Measurements from ENCODE around the gene OMG.
A peak's percentile ranks its signal among the peaks of the same experiment; 100 is the strongest.
"Not testable (repeated sequence)": the region's sequence is repeated elsewhere in the genome, so short reads cannot be mapped to it uniquely, and the experiment has no call there.

The OMG gene, protein sequence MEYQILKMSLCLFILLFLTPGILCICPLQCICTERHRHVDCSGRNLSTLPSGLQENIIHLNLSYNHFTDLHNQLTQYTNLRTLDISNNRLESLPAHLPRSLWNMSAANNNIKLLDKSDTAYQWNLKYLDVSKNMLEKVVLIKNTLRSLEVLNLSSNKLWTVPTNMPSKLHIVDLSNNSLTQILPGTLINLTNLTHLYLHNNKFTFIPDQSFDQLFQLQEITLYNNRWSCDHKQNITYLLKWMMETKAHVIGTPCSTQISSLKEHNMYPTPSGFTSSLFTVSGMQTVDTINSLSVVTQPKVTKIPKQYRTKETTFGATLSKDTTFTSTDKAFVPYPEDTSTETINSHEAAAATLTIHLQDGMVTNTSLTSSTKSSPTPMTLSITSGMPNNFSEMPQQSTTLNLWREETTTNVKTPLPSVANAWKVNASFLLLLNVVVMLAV

DNA sequence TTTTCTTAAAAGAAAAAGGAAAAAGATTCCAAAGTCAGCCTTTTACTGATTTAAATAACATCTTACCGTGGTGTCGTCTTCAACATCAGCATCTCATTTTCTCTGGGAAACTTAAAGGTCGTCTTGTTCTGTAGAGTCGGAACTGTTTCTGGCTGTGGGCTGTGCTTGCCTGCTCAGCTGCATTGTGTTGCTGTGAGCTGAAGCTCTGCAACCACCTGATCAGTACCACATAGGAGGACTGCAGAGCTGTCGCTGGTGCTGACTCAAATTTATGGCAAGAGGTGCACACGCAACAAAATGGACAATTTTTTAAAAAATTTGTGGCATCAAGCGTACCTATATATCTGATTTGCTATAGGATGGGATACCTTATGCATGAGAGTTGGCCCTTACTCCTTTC lies at the start of gene OMG:
OMG (minus strand) TSS at position 150 of the 400 bp plus-strand sequence. CDS start 908 bp downstream, outside the sequence.
- ChIA-PET CTCF (no interaction called here), POLR2A (no interaction called here)
- TF ChIP-seq, protein P1, sequence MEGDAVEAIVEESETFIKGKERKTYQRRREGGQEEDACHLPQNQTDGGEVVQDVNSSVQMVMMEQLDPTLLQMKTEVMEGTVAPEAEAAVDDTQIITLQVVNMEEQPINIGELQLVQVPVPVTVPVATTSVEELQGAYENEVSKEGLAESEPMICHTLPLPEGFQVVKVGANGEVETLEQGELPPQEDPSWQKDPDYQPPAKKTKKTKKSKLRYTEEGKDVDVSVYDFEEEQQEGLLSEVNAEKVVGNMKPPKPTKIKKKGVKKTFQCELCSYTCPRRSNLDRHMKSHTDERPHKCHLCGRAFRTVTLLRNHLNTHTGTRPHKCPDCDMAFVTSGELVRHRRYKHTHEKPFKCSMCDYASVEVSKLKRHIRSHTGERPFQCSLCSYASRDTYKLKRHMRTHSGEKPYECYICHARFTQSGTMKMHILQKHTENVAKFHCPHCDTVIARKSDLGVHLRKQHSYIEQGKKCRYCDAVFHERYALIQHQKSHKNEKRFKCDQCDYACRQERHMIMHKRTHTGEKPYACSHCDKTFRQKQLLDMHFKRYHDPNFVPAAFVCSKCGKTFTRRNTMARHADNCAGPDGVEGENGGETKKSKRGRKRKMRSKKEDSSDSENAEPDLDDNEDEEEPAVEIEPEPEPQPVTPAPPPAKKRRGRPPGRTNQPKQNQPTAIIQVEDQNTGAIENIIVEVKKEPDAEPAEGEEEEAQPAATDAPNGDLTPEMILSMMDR (IDR thresholded peaks at IDR 0.05; ENCODE audit: insufficient read depth, low read length, missing control alignments), result no peak
- DNase-seq (ENCODE audit: low read depth, low spot score), result no peak
- H3K4me3 ChIP-seq (ENCODE audit: low read depth, low read length), result no peak within 1 kb of the TSS

GRCh38 chr17:31345191-31345747 lies 48.2 kb upstream of the OMG start:
- DNase-seq (ENCODE audit: low read depth, low spot score); H3K4me3 ChIP-seq (ENCODE audit: low read depth, low read length); POLR2A ChIA-PET; CTCF ChIA-PET: not testable (repeated sequence)

DNA sequence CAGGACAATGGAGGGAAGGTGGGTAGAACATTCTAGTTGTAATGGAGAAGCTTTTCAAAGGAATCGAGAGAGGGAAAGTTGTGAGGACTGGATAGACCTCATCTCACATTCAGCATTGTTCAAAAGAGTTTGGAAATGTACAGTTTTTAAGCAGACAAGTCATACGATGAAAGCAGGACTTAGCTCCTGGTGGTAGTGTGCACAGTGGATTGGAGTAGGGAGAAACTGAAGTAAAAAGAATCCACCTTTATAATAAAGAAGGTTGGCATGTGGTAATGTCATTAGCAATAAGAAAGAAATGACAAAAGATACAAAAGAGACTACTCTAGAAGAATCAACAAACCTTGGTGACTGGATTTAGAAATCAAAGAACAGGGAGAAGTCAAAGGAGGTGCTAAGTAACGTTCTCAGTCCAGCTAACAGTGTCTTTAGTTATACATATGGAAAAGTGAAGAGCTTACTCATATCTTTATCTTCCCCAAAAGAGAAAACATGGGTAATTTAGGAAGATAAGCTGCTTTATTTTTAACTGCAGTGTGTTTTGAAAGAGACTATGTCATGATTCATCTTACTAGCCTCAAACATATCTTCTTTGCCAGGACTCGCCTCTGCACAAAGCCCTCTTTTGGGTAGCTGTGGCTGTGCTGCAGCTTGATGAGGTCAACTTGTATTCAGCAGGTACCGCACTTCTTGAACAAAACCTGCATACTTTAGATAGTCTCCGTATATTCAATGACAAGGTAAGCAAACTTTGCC lies 43.0 kb upstream of the OMG start:
- peak; percentile 49 for DNase-seq (ENCODE audit: low read depth, low spot score)
- TF ChIP-seq, protein P1 (IDR thresholded peaks at IDR 0.05; ENCODE audit: insufficient read depth, low read length, missing control alignments), result no peak
- ChIA-PET POLR2A (interaction anchor here (0.7 kb wide), 1 partner anchor 175 kb away, joined by 3 read pairs; no protein-coding TSS in a partner anchor), CTCF (interaction anchor here (0.6 to 1.5 kb wide), 10 partner anchors 9 to 805 kb away, joined by 3 to 5 read pairs (median 3); no protein-coding TSS in a partner anchor)
- no peak overlapping the region for H3K4me3 ChIP-seq (ENCODE audit: low read depth, low read length)

DNA sequence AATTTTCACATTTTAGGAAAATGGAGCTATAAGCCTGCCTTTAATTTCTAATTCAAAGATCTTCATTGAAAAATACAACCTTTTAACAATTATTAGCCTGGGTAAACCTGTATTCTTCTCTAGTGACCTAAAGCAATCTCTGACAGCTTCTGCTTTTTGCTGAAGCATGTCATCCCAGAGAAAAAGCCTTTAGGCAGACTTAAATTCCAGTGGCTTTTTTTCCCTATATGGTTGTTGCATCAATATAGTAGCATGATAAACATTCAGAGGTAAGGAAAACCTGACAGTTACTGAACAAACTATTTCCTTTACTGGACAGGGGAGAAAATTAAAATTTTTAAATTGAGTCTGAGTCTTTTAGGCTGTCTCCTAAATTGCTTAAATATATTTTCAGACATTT lies 32.2 kb upstream of the OMG start:
- CTCF ChIA-PET, result interaction anchor here (0.7 to 1.3 kb wide), 2 partner anchors 9 to 112 kb away, joined by 3 to 4 read pairs; no protein-coding TSS in a partner anchor
- no peak for DNase-seq (ENCODE audit: low read depth, low spot score)

DNA sequence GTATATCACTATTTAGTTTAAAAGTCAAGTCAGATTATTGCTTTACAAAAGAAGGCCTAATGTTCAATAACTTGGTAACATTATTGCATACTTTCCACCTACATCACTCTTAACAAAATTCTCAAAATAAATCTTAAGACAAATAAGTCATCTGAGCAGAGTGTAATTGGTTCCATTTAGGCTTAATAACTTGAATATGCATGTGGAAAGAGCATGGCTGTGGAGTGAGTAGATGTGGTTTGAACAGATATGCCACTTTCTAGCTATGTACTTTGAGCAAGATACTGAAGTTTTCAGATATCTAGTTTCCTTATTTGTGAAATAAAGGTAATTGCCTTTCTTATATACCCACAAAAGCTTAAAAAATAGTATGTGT lies 31.1 kb upstream of the OMG start:
- ChIA-PET POLR2A (interaction anchor here (1.1 kb wide), 1 partner anchor 59 kb away, joined by 7 read pairs; no protein-coding TSS in a partner anchor), CTCF (interaction anchor here (1.3 kb wide), 1 partner anchor 10 kb away, joined by 3 read pairs; no protein-coding TSS in a partner anchor)
- no peak overlapping the region for H3K4me3 ChIP-seq (ENCODE audit: low read depth, low read length)
- no peak for DNase-seq (ENCODE audit: low read depth, low spot score)
- TF ChIP-seq, protein P1 (IDR thresholded peaks at IDR 0.05; ENCODE audit: insufficient read depth, low read length, missing control alignments), result no peak

More for the DNA sequence above, 32.2 kb upstream of the OMG start:
- POLR2A ChIA-PET, result interaction anchor here (1.1 kb wide), 1 partner anchor 60 kb away, joined by 7 read pairs; no protein-coding TSS in a partner anchor
- TF ChIP-seq, protein P1 (IDR thresholded peaks at IDR 0.05; ENCODE audit: insufficient read depth, low read length, missing control alignments), result no peak
- no peak overlapping the region for H3K4me3 ChIP-seq (ENCODE audit: low read depth, low read length)

GRCh38 chr17:31327534-31328159 lies 30.6 kb upstream of the OMG start:
- peak; percentile 69 for DNase-seq (ENCODE audit: low read depth, low spot score)
- TF ChIP-seq, protein P1 (IDR thresholded peaks at IDR 0.05; ENCODE audit: insufficient read depth, low read length, missing control alignments), result no peak
- no peak overlapping the region for H3K4me3 ChIP-seq (ENCODE audit: low read depth, low read length)
- POLR2A ChIA-PET, result no interaction called here
- CTCF ChIA-PET, result no interaction called here

Data from AG04449 (cell line).